Activated CD8-positive, alpha-beta memory T cell treated with anti-CD3 and anti-CD28 coated beads, Interleukin-2, amount 50 U/mL, for 48 hours (primary cell): ENCODE measurements around the gene HSPB9.

Experiments used
- DNase-seq: peaks from one replicate; pipeline ENCODE4 v3.0.0-alpha.2; 2020

The HSPB9 gene, protein sequence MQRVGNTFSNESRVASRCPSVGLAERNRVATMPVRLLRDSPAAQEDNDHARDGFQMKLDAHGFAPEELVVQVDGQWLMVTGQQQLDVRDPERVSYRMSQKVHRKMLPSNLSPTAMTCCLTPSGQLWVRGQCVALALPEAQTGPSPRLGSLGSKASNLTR

DNA sequence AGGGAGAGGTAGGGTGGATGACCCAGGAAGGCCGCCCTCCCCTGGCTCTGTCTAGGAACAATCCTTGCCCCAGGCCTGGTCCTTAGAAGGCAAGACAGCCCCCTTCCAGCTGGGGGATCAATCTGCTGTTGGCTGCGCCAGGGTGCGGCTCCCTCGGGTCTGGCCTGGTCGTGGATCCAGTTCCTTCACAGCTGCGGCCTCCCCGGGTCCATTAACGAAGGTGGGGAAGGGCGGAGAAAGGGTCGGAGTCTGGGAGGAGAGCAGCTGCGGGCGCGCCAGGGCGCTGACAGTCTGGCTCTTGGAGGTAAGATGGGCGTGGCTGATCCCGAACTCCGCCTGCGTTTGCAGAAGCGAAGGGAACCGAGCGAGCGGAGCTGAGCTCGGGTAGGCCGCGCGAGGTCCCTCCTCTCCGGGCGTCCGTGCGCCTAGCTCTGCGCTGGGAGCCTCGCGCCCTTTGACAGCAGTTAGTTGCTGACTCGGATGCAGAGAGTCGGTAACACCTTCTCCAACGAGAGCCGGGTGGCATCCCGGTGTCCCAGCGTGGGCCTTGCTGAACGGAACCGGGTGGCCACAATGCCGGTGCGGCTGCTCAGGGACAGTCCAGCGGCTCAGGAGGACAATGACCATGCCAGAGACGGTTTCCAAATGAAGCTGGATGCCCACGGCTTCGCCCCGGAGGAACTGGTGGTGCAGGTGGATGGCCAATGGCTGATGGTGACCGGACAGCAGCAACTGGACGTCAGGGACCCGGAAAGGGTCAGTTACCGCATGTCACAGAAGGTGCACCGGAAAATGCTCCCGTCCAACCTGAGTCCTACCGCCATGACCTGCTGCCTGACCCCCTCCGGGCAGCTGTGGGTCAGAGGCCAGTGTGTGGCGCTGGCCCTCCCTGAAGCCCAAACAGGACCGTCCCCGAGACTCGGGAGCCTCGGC is at the start of gene HSPB9:
HSPB9 (plus strand) TSS at position 434 of the 933 bp plus-strand sequence; CDS start at position 481, 47 bp downstream.
- DNase-seq: no peak

DNA sequence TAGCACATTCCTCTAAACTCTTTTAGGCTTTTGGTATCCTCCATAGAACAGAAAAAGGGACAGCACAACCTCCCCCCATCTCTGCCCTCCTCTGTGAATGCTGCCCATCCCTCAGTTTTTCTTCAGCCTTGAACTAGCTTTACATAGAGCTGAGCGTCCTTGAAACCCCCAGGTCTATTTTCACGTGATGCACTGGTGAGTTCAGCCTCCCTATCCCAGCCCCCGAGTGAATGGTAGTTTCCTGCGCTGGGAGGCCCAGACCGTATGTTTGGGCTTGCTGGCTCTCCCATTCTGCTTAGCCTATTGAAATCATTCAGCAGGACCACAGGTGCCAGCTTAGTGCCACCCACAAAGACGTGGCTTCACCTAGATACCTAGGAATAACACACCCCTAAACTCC is 46.8 kb upstream of the HSPB9 start:
- DNase-seq: no peak

DNA sequence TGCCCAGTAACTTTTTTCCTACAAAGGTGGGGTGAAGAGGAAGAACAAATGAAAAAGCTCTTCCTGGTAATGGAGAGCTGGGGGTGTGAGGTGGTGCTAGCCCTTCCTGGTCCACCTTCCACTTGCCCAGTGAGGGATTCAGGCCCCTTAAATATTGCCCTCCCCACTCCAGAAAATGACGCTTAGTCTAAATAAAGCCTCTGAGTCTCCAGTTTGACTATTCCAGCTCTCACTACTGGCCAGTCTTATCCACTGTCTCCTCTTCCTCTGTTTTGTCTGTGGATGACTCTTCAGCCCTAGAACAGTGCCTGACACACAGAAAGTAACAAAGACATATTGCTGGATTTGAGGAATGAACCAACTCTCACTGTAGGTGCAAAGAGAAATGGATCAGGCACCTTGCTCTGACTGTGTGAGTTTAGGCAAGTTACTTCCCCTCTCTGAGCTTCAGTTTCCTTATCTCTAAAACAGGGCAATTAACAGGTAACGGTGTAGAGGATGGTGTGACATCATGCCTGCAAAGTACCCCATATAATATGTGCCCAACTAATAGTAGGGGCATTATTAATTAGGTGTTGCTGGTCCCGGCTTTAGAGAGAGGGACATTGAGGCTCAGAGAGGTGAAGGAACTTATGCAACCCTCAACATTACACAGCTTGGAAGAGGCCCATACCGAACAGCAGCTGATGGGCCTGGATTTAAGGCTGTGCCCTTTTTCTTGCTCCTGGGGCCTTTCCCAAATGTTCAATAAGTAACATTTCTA is 45.6 kb upstream of the HSPB9 start:
- DNase-seq: no peak

DNA sequence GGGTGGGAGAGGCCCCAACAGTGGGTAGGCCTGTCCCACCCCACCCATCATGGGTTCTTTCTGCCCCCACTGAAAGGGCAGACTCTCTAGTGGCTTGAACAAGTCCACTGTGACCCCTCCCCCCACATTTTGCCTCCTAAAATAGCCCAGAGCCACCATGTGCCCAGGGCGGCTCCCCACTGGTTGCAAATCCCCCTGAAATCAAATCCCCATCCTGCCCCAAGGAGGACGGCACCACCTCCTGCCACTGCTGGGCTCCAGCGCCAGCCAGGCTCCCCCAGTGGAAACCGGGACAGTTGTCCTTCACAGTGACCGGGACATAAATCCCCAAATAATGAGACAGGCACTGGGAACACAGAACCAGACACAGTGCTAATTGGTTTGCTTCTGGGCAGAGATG is 44.8 kb upstream of the HSPB9 start:
- no peak for DNase-seq

DNA sequence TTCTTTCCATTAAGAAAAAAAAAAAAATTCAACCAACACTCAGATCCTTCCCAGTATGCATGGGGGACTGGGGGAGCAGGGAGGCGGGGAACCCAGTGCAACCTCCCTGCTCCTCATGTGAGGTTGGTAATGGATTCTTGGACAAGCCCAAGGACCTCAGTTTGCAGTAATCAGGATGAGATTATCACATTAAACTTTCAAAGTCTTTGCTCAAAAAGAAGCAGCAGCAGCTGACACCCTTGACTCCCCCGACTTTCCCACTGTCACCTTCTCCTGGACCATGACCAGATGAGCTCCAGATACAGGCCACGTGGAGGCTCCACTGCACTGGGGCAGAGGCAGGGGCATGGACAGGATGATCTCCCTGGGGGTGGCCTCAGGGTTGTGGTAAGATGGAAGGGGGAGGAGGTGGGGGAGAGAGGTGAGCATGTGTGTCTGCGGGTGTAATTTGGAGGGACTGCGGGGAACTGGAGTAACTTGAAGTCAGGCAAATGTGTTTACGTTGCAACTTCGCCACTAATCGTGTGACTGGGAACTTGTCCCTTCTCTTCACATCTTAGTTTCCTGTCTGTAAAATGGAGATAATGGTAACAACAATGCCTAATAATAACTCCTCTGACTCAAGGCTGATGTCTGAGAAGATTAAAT is 44.1 kb upstream of the HSPB9 start:
- no peak for DNase-seq

DNA sequence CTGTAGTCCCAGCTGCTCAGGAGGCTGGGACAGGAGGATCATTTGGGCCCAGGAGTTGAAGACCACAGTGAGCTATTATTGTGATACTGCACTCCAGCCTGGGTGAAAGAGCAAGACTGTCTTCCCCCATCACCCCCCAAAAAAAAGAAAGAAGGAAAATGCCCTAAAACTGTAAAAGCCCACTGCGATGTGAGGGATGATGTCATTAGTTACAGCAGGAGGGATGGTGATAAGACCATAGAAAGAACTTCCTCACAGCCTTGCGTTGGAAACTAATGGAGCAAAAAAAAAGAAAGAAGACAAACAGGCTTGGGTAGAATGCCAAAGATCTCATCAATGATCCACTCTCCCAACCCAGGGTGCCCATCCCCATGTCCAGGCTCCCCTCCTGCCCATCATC is 43.1 kb upstream of the HSPB9 start:
- no peak for DNase-seq

DNA sequence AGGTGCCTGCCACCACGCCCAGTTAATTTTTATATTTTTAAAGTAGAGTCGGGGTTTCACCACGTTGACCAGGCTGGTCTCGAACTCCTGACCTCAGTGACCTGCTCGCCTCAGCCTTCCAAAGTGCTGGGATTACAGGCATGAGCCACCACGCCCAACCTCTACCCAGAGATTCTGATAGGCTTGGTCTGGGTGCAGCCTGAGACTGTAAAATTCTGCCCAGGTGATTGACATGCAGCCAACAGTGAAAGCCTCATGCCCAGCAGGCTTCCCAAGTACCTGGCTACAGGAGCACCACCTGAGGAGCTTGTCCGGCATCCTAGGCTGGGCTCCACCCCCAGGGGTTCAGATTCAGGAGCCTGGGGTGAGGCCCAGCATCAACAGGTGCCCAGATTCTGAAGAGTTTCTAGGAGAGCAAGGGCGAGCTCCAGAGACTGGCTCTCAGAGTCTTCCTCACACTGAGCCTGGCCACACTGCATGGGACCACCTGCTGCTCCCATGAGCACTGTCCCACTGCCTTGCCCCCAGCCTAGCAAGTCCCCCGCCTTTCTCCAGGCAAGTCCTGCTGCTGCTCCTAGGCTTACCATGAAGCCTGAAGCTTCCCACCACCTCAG is 41.0 kb upstream of the HSPB9 start:
- DNase-seq: no peak

DNA sequence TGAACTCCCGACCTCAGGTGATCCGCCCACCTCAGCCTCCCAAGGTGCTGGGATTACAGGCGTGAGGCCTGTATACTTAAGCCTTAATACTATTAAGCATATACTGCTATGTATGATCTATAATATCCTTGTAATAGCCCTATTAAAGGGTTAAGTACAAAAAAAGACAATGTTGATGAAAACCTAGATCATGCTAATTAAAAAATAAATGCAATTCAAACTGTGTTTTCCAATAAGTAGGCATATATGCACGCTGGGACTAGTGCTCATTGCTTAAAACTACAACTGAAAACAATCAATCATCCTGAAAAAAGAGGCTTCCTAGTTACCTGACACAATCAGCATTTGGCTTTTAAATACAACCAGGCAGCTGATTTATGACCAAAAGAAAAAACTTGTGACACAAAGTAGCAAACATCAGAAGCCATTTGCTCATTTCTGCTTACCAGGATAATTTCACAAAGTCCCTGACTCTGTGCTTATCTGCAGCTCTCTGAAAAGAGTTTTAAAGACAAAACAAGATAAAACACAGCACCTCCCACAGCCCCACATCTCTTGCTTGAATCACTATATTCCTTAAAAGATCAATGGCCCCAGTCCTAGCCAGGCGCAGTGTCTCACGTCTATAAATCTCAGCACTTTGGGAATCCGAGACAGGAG is 35.4 kb upstream of the HSPB9 start:
- DNase-seq: no peak

DNA sequence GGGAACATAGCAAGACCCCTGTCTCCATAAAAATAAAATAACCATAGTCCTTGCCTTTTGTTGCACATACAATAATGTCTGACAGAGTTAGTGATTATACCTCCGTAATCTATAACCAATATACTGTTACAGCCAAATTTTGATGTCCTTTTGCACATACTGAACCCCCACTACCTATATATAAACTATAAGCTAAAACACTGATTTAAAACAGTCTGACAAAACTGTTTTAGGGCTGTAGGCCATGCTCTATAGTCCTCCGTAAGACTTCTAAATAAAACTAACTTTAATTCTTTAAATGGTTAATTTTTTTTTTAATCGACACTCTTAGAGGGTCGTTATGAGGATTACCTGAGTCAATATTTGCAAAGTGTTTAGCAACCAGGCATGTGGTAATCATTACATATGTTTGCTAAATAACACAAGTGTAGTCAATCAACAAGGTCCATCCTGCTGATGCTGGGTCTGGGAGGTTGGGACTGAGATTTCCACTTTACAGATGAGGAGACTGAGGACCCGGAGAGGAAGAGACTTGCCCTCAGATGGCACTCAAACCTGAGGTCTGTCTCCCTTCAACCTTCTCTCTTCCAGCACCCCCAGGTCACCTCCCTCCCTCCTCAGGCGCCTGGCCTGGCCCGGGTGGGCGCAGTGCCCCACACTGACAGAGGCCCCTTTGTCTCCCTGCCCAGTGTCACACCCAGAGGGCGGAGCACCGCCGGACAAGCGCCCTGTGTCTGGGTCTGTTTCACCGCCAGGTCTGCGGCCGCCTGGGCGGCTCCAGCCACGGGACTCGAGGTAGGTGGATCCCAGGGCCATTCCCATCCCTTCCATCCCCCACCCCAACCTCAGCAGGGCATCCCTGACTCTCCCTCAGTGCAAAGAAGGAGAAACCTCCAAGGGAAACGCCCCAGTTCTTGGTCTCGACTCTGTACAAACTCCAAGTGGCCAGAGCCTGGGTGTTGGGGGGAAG is 34.6 kb upstream of the HSPB9 start:
- DNase-seq: no peak

DNA sequence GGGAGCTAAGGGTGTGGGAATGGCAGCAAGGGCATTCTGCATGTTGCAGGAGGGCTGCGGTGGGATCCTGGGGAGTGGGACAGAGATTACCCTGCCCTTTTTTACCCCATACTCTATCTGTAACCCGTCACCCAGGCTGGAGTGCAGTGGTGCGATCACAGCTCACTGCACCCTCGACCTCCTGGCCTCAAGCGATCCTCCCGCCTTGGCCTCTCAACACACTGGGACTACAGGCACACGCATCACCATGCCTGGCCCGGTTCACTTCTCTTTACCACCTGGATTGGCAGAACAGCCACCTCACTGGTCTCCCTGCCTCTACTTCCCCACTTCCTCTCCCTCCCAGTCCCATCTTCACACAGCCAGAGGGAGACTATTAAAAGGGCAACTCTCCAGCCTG is 33.9 kb upstream of the HSPB9 start:
- DNase-seq: no peak

DNA sequence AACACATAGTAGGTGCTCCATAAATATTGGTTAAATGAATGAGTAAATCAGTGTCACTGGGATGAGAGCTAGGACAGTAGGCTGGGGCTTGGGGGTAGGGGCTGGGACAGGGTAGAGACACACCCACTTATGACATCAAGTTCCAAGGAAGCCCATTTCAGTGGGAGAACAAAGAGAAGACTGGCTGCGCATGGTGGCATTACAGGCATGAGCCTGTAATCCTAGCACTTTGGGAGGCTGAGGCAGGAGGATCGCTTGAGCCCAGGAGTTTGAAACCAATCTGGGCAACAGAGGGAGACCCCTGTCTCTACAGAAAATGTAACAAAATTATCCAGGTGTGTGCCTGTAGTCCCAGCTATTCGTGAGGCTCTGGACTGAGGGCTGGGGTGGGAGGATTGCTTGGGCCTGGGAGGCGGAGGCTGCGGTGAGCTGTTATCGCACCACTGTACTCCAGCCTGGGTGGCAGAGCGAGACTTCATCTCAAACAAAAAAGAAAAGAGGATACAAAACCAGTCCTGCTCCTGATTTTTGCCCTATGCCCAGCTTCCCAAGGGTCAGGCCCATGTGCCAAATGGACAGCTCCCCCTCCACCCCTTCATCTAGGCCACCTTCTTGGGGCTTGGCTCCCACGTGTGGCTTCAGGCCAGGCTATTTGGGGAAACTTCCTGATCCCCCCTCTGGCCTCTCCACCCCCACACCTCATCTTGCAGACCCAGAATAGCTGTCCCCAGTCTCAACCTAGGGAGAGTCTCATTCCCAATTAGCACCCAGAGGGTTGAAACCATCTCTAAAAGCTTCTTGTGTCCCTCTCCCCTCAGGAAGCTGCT is 31.4 kb upstream of the HSPB9 start:
- DNase-seq: no peak

DNA sequence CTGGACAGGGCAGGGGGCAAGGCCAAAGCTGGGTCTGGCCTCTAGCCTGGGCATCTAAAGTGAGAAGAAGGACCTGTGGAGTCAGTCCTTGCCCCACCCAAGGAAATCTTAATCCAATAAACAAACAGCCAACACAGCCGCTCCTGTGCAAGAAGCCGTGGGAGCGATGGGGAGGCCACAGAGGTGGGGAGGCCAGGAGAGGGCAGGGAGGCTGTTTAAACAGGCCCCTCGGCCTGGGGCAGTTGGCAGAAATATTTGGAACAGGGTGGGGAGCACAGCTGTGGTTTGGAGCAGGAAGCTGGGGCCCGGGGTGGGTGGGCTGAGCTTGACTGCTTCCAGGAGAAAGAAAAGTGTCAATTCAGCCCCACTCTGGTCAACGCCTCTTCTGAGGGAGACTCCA is 29.7 kb upstream of the HSPB9 start:
- DNase-seq: no peak

DNA sequence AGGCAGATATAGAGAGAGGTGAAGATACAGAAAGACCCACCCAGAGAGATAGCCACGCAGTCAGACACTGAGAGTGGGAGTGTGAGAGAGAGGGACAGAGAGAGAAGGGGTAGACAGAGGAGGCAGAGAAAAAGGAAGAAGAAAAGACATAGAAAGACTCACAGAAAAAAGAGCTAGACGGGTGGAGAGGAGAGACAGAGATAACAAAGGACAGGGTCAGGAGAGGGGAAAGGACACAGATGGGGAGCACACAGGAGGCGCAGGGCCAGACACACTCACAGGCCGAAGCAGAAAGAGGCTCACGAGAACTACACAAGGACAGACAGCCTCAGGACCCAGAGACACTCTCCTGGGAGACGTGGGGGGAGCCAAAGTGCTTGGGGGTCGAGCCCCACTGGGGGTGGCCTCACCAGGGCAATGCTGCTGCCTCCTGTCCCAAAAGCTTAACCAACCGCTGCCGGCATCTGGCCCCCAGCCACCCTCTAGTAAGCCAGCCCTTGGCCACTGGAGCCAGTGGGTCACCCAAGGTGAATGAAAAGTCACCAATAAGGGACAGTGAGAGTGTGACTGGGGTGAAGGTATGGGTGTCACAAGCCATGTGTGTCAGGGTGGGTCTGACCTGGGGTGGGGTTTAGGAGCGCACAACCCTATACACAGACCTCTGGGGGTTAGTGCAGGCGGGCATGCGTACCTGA is 28.1 kb upstream of the HSPB9 start:
- DNase-seq: no peak

DNA sequence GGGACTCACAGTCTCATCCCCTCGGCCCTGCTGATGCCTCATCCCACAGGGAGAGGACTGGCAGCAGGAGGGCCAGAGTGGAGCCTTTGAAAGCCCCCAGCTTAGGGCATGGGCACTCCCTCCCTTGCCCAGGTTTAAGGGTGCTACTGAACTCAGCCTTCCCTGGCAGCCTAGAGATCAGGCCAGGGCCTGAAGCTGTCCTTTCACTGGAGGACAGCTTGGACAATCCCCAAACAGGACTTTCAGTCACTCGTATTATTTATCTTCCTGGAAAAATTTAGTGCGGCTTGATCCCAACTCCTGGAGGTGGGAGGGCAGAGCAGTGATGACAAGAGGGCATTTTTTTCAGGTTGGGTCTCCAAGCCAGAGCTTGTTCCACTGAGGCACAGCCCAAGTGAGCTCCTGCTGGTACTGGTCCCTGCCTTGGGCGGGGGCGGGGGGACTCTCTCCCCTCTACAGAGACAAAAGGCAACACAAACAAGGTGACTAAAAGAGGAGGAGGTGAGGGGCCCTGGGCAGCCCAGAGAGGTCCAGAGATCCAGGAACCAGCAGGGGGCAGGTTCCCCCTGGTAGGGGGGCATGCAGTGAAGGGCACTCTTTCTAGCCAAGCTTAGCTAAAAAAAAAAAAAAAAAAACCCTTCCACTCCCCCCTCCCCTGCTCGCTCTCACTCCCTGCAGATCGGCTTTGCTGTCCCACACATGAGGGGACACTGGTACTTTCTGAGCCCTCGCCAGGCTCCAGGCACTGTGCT is 26.1 kb upstream of the HSPB9 start:
- no peak for DNase-seq

DNA sequence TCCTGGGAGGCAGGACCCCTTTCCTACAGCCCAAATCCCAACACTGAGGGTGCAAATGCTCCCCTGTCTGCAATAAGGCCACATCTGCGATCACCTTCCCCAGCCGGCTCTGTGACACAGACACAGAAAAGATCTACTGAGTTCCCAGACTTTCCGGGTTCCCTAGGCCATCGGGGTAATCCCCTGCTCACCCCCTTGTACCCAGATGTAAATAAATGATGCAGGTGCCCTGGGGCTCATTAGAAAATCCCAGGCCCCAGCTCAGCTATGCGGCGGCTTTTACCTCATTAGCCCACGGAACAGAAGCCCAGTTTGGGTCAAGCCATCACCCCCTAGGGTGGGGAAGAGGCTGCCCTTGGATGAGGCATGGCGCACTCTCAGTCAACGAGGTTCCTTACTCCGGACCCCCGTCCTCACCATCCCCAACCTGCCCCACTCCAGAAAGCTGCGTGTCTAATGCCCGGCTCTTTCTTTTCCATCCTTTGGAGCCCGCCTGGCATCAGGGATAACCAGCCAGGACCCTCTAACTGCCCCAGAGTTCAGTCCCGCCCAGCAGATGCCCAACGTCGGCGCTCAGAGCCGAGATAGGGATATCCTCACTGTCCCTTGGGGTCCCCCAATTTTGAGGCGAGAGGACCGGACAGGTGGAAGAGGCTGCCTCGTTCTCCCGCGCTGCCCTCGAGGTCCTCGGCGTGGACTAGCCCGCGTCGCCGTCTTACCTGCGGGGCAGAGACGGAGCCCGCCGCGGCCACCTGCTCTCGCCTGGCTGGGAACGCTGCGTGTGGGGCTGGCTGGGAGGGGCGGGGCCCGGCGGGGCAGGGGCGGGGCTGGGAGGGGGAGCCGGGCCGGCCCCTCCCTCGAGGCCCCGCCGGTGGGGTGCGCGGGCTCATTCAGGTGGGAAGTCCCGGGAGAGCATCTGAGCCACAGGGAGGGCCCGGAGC is 24.6 kb upstream of the HSPB9 start, which contains the start of gene ZNF385C:
ZNF385C (minus strand) TSS at position 783 of the 941 bp plus-strand sequence. CDS start 35,417 bp downstream, outside the sequence.
- peak; percentile 78 for DNase-seq

DNA sequence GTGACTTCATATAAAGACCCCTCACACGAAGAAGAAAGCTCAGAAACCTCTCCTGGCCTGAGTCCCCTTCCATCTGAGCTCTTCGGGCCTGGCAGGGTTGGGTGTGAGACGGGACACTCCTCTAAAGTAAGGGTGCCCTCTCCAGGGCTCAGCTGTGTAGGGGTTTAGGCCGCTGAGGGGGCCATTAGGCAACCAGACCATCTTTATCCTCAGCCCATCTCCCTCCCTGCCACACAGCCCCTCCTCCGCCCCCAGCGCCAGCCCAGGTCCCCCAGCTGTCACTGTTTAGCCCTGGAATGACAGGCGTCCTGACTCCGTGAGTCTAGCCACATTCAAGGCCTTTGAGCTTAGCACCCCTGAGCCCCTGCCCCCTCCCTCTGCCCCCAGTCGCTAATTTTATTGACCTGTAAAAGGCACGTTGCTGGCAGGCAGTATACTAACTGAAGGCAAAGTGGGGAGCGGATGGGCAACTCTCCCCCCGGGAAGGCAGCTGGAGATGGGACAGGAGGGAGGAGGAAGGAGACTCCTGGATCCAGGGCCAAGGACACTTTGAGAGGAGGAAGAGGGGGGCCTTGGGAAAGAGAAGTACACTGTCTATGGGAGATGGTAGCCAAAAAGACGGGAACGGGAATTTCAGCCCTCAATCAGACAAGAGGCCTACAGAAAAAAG is 23.7 kb upstream of the HSPB9 start:
- no peak for DNase-seq
